Testis (tissue), 3 donors: ENCODE data around the gene KRT15. TPM values are rescaled to one million over a fixed set of nuclear protein-coding genes. Genes with fewer than 3 reads are reported as not detected.

Source experiments
- DNase-seq: peaks from one replicate; pipeline ENCODE4 v3.0.0-alpha.2; 2019
- H3K27ac ChIP-seq, 2 donors: fragments of 200-600 bp; sonication (generic); one replicate each; pipeline ENCODE4 v1.5.1; 2019
- H3K27me3 ChIP-seq: fragments of 200-600 bp; sonication (generic); one replicate; pipeline ENCODE4 v1.5.1; 2019
- H3K36me3 ChIP-seq: fragments of 200-600 bp; sonication (generic); one replicate; pipeline ENCODE4 v1.5.1; 2017; ENCODE audit warnings: low read depth; ENCODE audit errors: missing control alignments
- H3K4me1 ChIP-seq: fragments of 200-600 bp; sonication (generic); one replicate; pipeline ENCODE4 v1.5.1; 2019
- H3K4me3 ChIP-seq, 2 donors: fragments of 200-600 bp; sonication (generic); one replicate each; pipeline ENCODE4 v1.5.1; 2017 to 2019
- H3K9me3 ChIP-seq: fragments of 200-600 bp; sonication (generic); one replicate; pipeline ENCODE4 v1.5.1; 2017
- CTCF ChIP-seq, 3 experiments: fragments of 450-650 bp in 2 of 3; fragments of 200-600 bp in 1 of 3; sonication (generic) in 1 of 3; IDR thresholded peaks; one replicate each; pipeline ENCODE4 v1.5.1; 2016 to 2019; ENCODE audit warnings: antibody characterized with exemption in 3 of 3, mild to moderate bottlenecking in 2 of 3, moderate library complexity in 1 of 3
- POLR2A ChIP-seq: fragments of 450-650 bp; IDR thresholded peaks from one replicate; pipeline ENCODE4 v1.6.1; 2017; ENCODE audit warnings: antibody characterized with exemption, mild to moderate bottlenecking, moderate library complexity
- WGBS, 2 donors: methylation state at CpG; one replicate each; pipeline ENCODE4 v1.1.5; 2018; 5-methylcytosine and 5-hydroxymethylcytosine counted together
- intact Hi-C: fragments of 100-400 bp; cut with DNase I; formaldehyde crosslinking; loops from one replicate; pipeline ENCODE4 v1.15.1; 2023; ENCODE audit warnings: low total_unique reads
- polyA plus RNA-seq: library from polyadenylated mRNA; stranded (reverse); fragments of 350-450 nt; fragmentation: Illumina TruSeq; extraction: RNeasy Lipid Tissue Mini Kit (QIAGEN cat#74804); gene quantifications from one replicate; pipeline ENCODE4 v1.2.3, GENCODE V29; 2014; ENCODE audit warnings: low read depth, low replicate concordance; ENCODE audit not compliant: insufficient read depth
- total RNA-seq, 2 donors: library from RNA; depleted of rRNA; stranded (reverse); fragments of >200 nt; gene quantifications; one replicate each; pipeline ENCODE4 v1.2.3, GENCODE V29; 2016

KRT15 gene
- total and polyA plus RNA-seq, 3 donors from 2014 or later, result 5.8 to 21.7 (median 19.4) TPM

DNA sequence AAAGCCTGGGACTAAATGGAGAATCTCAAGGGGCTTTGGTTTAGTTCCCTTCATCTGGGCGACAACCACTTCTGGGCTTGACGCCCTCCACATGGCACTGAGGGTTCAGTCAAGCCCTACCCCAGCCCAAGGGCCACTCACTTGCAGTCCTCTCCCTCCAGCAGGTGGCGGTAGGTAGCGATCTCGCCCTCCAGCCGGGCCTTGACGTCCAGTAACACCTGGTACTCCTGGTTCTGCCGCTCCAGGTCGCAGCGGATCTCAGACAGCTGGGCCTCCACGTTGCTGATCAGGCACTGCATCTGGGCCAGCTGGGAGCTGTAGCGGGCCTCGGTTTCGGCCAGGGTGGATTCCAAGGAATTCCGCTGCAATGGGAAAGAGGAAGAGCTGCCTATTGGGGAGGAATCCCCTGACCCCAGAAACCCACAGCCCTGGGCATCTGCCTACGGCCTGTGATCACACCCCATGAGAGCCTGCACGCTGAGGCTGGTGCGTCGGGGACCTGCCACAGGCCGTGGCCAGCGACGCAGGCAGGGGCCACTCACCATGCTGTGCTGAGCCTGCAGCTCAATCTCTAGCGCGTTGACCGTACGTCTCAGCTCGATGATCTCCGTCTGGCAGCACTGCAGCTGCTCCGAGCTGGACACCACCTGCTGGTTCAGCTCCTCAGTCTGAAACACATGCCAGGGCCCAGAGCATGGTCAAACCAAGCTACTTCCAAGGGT lies 31.7 kb downstream of the KRT15 start:
- Histone ChIP-seq H3K27me3 (no peaks in the 10 kb centered on the region), H3K4me1 (peaks cover 4% of the 10 kb centered on the region), H3K9me3 (no peaks in the 10 kb centered on the region), H3K36me3 (no peaks in the 10 kb centered on the region), H3K4me3 (peak overlapping the region in 1 of 2 donors; percentile 10), H3K27ac (no peak overlapping the region)
- WGBS, 2 donors, result 65 to 70% methylated on average over 10 to 29 of the region's 29 CpGs
- intact Hi-C loops, result no loop called here
- peak in 1 of 3 experiments; percentile 17 for TF ChIP-seq CTCF (IDR thresholded peaks at IDR 0.05)
- no peak for TF ChIP-seq POLR2A
- peak; percentile 53 for DNase-seq

GRCh38 chr17:41486316-41486715 lies 32.4 kb downstream of the KRT15 start:
- 54 to 95% methylated on average over 10 to 13 of the region's 13 CpGs for WGBS, 2 donors
- DNase-seq, result no peak
- no peak overlapping the region for H3K27ac ChIP-seq
- H3K9me3 ChIP-seq, result no peaks in the 10 kb centered on the region
- TF ChIP-seq POLR2A, result no peak
- TF ChIP-seq CTCF (IDR thresholded peaks at IDR 0.05), result no peak
- no peaks in the 10 kb centered on the region for H3K36me3 ChIP-seq
- intact Hi-C loops, result no loop called here
- no peaks in the 10 kb centered on the region for H3K4me1 ChIP-seq
- peak overlapping the region in 1 of 2 donors; percentile 10 for H3K4me3 ChIP-seq
- H3K27me3 ChIP-seq, result no peaks in the 10 kb centered on the region

DNA sequence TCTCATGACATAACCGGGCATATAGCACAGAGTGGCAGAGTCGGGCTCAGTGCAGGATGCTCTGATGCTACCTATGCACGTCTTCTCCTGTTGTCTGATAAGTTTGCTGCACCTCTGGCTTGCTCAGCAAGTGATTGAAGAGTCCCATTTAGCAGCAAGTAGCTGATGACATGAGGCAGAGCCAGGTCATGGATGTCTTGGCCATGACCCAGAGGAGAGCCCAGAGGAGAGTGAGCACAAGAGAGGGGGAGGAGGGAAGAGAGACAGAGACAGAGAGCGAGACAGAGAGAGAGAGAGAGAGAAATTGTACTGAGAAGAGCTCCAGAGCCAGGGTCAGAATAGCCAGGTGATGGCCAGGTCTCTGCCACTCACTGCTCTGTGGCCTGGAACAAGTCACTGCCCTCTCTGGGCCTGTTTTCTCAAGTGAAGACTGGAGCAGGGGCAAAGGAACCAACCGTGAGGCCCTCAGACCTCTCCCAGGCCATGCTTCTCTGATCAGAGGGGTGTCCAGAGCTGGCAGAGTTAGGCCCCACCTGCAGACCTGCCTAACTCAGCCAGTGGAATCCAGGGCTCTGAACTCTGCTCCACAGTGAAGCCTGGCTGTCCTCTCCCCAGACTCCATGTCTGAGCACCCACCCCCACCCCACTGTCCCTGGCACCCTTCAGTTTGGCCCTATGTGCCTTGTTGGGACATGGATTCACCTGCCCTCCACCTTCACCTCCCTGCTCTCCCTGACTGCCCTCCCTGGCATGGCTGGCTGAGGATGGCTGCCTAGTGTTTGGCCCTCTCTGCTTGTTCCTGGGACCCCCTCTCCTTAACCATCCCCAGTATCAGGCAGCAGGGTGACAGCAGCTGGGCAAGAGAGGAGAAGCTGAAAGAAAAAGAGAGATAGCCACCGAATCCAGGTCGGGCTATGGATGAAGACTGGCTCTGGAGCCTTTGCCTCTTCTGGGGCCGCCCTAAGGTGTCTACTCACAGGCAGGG lies 33.5 kb downstream of the KRT15 start:
- Histone ChIP-seq H3K4me1 (no peaks in the 10 kb centered on the region), H3K4me3 (no peak overlapping the region), H3K27ac (no peak overlapping the region), H3K27me3 (no peaks in the 10 kb centered on the region), H3K9me3 (no peaks in the 10 kb centered on the region), H3K36me3 (no peaks in the 10 kb centered on the region)
- no peak for TF ChIP-seq CTCF (IDR thresholded peaks at IDR 0.05)
- no peak for TF ChIP-seq POLR2A
- intact Hi-C loops, result no loop called here
- WGBS, 2 donors, result 93% methylated on average over 8 of the region's 8 CpGs
- no peak for DNase-seq

DNA sequence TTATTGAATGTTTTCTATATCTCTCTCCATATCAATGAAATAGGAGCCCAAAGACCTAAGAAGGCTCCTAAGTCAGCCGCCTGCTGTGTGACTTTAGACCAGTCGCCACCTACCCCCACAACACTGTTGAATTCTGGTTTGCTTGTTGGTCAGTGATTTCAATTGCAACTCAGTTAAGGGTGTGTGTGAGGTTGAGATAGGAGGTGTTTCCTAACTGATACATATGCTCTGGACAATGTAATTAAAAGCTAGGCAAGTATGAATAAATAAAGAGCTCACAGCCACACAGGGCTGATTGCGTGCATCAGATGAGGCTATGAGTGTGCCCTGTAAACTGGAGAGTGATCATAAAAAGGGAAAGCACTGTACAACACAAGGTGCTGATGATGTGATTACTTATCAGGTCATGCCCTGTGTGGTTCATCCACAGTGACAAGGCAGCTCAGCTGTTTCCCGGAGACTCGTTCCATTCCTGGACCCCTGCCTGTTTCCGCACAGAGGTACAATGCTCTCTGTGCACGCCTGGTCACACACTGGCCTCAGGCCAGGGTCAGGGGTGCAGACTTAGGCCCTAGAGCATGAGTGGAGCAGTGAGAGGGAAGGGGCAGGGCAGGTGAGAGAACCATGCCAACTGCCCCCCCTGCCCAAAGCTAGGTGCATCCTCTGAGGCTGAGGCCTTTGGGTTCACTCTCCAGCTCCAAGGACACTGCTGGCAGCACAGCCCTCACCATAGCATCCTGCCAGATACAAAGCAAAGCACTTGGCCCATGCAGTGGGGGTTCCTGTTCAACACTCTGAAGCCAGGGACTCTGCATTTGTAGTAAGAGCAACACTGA lies 34.5 kb downstream of the KRT15 start:
- no peak overlapping the region for H3K27ac ChIP-seq
- H3K4me1 ChIP-seq, result no peaks in the 10 kb centered on the region
- H3K36me3 ChIP-seq, result no peaks in the 10 kb centered on the region
- no peak overlapping the region for H3K4me3 ChIP-seq
- TF ChIP-seq POLR2A, result no peak
- TF ChIP-seq CTCF (IDR thresholded peaks at IDR 0.05), result no peak
- DNase-seq, result no peak
- no peaks in the 10 kb centered on the region for H3K27me3 ChIP-seq
- WGBS, 2 donors, result 76 to 88% methylated on average over 7 of the region's 7 CpGs
- no peaks in the 10 kb centered on the region for H3K9me3 ChIP-seq
- intact Hi-C loops, result no loop called here
